Hematopoietic multipotent progenitor cell treated with erythropoietin and hydrocortisone succinate and interleukin-3 and kit ligand, for 4 days (in vitro differentiated cells): ENCODE data around the gene SLC6A19.
A peak's percentile ranks its signal among the peaks of the same experiment; 100 is the strongest.
"Not testable (repeated sequence)": the region's sequence is repeated elsewhere in the genome, so short reads cannot be mapped to it uniquely, and the experiment has no call there.

Source experiments
- DNase-seq: peaks from one replicate; pipeline ENCODE4 v3.0.0-alpha.2; 2015

Gene SLC6A19

DNA sequence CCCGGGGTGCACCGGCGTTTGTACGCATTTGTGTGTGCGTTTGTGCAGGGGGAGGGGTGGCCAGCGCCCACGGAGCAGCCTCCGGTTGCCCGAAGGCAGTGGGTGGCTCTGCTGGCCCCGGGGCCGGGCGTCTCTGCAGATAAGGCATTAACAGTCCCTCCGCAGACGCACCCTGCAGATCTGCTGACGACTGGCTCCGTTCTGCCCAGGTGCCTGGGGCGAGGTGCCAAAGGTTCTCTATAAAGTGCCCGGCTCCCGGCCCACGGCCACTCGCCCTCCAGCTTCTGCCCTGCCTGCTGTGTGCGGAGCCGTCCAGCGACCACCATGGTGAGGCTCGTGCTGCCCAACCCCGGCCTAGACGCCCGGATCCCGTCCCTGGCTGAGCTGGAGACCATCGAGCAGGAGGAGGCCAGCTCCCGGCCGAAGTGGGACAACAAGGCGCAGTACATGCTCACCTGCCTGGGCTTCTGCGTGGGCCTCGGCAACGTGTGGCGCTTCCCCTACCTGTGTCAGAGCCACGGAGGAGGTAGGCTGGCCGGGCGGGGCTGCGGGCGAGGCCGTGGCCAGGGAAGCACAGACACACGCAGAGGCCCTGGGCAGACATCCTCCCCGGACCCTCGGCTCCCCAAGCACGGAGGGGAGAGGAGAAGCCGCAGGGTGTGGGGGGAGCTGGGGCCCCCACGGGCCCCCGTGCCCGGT is at the start of gene SLC6A19:
Gene SLC6A19 (plus strand): TSS at position 269 of the 699 bp plus-strand sequence. CDS start 56 bp downstream, at position 325.
- DNase-seq: peak; percentile 20

DNA sequence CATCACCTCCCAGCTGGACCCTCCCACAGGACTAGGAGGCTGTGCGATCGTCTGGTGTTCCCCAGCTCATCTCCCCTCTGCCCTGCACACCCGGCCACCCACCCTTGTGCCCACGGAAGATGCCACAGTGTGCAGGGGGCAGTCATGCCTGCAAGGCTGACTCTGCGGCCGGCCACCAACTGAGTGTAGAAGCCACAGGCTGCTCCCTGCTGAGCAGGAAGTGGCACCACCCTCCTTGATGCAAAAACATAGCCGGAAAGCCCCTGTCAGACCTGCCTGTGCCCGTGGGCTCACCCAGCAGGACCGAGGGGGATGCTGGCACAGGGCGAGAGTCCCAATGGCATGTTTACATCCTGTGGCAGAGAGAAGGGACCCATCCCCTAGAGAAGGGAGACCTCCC is 49.2 kb upstream of the SLC6A19 start:
- DNase-seq: no peak

DNA sequence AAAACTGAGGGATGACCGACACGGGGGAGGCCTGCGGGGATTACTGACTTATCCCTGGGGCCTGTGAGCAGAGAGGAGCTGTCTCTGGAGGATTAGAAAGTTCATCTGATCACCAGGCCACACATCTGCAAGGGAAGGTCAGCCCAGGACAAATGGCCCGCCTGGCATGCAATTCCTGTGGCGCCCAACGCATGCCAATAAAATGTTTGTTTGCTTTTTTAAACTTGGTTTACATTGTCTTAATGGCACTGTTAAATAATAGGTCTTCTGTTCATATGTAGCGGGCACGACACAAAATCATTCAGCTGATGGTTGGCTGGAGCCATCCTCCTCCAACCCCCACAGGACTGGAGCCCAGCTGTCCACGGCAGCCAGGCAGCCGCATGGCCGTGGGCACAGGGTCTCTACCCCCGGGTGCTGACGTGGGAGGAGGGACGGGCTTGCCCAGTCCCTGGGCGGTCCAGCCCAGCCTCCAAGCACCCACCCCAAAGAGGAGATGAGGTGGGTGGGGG is 48.6 kb upstream of the SLC6A19 start:
- DNase-seq: no peak

- DNase-seq: no peak
Measured at GRCh38 chr5:1153428-1153827, 48.0 kb upstream of the SLC6A19 start.

DNA sequence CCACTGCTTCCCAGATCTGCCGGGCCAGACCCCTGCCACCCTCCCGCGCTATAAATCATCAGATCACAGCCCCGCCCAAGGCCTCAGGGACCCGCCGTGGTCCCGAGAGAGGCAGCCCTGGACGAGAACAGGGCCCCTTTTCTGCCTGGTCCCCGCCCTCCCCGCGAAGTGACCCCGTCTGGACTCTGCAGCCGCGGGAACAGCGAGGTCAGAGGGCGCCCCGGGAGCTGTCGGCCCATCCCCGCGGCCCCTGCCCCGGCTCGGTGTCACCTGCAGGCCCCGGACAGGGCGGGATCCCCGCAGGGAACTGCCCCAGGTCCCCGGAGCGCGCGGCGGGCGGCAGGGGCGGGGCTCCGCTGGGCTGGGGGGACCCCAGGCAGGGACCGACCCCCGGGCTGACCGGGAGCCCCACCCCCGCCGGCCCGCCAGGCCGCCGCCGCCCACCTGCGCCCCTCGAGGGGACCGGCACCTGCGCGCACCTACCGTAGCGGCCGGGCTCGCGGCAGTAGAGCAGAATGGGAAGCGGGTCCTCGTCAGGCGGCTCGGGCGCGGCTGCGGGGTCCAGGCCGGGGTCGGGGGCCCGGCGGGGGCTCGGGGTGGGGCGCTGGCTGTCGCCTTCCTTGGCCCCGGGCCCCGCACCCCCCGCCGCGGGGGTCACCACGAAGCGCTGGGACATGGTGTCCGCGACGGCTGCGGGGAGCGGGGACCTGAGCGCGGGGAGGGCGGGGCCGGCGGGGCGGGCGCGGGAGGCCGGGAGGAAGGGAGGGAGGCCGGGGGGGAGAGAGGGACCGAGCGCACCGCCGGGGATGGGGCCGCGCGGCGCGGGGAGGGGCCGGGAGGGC is 46.0 kb upstream of the SLC6A19 start:
- DNase-seq: no peak

- no peak for DNase-seq
Measured at GRCh38 chr5:1156033-1156753, 45.2 kb upstream of the SLC6A19 start.

GRCh38 chr5:1156754-1157460 is 44.5 kb upstream of the SLC6A19 start:
- DNase-seq: no peak

GRCh38 chr5:1157461-1157986 is 43.9 kb upstream of the SLC6A19 start:
- not testable (repeated sequence) for DNase-seq

- no peak for DNase-seq
Measured at GRCh38 chr5:1158647-1159340, 42.6 kb upstream of the SLC6A19 start.

- DNase-seq: no peak
Measured at GRCh38 chr5:1159341-1159675, 42.1 kb upstream of the SLC6A19 start.

DNA sequence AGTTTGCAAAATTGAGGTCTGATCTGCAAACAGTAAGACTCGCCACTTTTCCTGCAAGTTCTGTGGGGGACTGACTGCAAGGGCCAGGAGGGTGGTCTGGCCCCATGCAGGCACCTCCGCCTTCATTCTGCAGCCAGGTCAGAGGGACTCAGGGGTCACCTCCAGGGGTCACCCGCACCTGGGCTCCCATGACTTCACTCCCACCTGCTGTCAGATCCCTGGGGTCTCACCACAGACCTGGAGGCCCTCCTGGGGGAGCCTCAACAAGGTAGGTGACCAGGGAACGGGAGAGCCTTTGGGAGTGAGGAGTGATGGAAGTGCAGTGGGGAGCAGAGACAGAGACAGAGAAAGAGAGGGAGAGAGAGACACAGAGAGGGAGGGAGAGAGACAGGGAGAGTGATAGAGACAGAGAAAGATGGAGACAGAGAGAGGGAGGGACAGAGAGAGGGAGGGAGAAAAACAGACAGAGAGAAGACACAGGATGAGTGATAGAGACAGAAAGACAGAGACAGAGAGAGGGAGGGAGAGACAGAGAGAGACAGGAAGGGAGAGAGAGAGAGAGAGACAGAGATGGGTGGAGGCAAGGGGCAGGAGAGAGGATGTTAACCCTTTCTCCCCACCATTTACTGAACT is 41.5 kb upstream of the SLC6A19 start:
- DNase-seq: no peak

DNA sequence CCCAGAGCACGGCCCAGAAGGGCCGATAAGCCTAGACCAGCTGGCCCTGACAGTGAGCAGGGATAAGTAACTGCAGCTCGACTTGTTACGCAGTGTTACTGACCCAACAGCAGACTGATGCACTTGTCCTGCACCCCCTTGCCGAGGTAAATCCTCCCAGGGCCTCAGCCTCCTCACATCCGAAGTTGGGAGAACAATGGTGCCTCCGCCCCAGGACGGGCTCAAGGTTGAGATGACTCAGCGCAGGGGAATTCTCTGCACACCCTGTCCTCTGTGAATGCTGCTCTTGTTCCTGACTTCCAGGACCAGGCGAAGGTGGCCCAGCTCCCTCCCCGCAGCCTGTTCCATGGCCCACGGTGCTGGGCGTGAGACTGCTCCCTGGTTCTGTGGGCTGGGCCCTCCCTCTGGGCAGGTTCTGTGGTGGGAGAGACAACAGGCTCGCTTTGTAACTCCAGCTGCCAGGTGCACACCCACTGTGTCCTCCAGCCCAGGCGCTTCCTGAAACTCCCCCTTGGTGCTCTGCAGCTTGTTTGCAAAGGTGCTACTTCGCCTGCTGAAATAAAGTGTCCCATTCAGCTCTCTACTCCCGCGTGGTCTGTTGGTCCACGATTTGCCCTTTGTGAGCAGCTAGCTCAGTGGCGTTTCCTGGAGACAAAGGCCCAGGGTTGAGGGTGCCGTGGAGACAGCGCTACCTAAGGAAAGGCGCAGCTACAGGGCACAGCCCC is 40.1 kb upstream of the SLC6A19 start:
- DNase-seq: no peak

DNA sequence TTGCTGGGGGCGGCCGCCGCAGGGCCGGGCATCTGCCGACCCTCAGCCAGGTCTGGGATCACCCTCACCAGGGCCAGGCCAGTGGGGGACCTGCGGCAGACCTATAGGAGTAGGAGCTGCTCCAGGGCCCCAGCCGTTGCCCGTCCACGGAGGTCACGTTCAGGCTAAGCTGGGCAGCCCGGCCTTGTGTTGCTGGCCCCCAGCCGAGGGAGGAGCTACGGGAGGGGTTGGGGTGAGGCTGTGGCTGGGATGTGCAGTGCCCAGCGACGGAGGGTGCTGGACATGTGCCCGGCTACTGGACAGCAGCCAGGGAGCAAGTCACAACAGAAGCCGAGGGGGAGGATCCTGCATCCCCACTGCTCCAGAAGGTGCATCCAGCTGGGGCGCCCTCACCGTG is 39.6 kb upstream of the SLC6A19 start:
- no peak for DNase-seq

GRCh38 chr5:1162276-1162675 is 39.1 kb upstream of the SLC6A19 start:
- no peak for DNase-seq

GRCh38 chr5:1162751-1163150 is 38.6 kb upstream of the SLC6A19 start:
- peak; percentile 41 for DNase-seq

- no peak for DNase-seq
Measured at GRCh38 chr5:1163366-1163765, 38.0 kb upstream of the SLC6A19 start.

GRCh38 chr5:1163879-1164278 is 37.5 kb upstream of the SLC6A19 start:
- no peak for DNase-seq

DNA sequence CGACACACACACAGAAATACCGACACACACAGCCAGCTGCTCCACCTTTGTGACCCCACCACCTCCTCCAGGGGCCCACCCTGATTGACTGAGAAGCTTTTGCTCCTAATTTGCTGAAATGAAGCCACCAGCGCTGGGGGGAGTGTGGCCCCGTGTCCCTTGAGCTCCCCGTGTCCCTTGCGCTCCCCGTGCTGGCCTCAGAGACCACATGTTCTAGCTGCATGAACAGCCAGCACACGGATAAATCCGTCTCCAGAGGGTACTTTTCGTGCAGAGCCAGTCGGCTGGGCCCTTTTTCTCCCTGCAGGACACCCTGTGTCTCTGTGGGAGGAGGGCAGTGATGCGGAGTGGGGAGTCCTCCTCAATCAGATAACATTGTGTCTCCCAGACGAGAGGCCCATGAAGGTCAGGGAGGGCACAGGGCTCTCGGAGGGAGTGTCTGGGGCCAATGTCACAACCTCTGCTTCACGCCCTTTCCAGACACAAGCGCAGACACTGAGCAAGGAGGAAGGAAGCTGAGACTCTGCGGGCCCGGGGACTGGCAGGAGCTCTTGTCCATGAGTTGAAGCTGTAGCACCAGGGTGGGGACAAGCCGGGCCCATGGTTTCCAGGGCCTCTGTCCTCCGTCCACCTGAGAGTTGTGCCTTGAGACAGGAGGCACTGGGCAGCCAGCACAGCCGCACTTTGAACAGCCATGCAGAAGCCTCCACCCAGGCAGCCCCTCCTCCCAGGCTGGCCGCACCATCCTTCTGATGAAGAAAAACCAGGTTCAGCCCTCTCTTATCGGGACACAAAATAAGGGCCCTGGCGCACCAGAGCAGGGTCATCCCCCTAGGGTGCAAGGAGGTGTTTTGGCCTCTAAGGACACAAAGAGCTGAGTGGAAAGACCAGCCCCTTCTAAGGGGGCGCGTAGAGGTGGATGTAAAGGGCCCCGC is 36.4 kb upstream of the SLC6A19 start:
- no peak for DNase-seq

GRCh38 chr5:1165864-1166263 is 35.5 kb upstream of the SLC6A19 start:
- no peak for DNase-seq

- no peak for DNase-seq
Measured at GRCh38 chr5:1166370-1166769, 35.0 kb upstream of the SLC6A19 start.
